RWPE1 (cell line): Measurements from ENCODE around the gene CARHSP1.

Source experiments
- CTCF ChIA-PET: fragments of 350-600 bp; sonication (Branson Sonifier 250); formaldehyde crosslinking; extraction: SDS; loops from one replicate; lab custom pipeline; 2021; lab: Yijun Ruan, JAX
- POLR2A ChIA-PET: fragments of 400-600 bp; formaldehyde crosslinking; extraction: SDS; loops from one replicate; lab custom pipeline; 2020; ENCODE audit warnings: antibody characterized with exemption; ENCODE audit not compliant: low non-redundant PET; lab: Yijun Ruan, JAX
- DNase-seq: peaks from one replicate; pipeline ENCODE4 v3.0.0; 2012; ENCODE audit warnings: low spot score
- H3K27ac ChIP-seq: fragments of 450-650 bp; 2 replicates; pipeline ENCODE4 v1.5.1; 2017
- CTCF ChIP-seq: fragments of 450-650 bp; conservative IDR thresholded peaks from 2 replicates; pipeline ENCODE4 v1.5.1; 2017; ENCODE audit warnings: low read depth, mild to moderate bottlenecking

The CARHSP1 gene

GRCh38 chr16:8867216-8867931 is 1.4 kb downstream of the CARHSP1 start:
- DNase-seq, result no peak
- CTCF ChIA-PET, result interaction anchor here (0.7 to 1.0 kb wide), 2 partner anchors 12 to 13 kb away, joined by 3 read pairs; no protein-coding TSS in a partner anchor
- TF ChIP-seq CTCF, result no peak
- POLR2A ChIA-PET, result no interaction called here
- peak overlapping the region; percentile 92 for H3K27ac ChIP-seq

- ChIA-PET CTCF (interaction anchor here (0.5 to 1.0 kb wide), 3 partner anchors 13 to 21 kb away, joined by 3 to 5 read pairs (median 4); no protein-coding TSS in a partner anchor), POLR2A (no interaction called here)
- no peak for TF ChIP-seq CTCF
- H3K27ac ChIP-seq, result peak overlapping the region; percentile 92
- DNase-seq, result no peak
These were observed 2.0 kb downstream of the CARHSP1 start for GRCh38 chr16:8866884-8867215.

GRCh38 chr16:8866118-8866883 is 2.5 kb downstream of the CARHSP1 start:
- ChIA-PET CTCF (interaction anchor here (0.5 to 0.7 kb wide), 2 partner anchors 14 to 20 kb away, joined by 4 to 5 read pairs; no protein-coding TSS in a partner anchor), POLR2A (no interaction called here)
- peak overlapping the region; percentile 92 for H3K27ac ChIP-seq
- no peak for TF ChIP-seq CTCF
- no peak for DNase-seq

GRCh38 chr16:8865145-8865882 is 3.5 kb downstream of the CARHSP1 start:
- CTCF ChIA-PET, result no interaction called here
- DNase-seq, result no peak
- H3K27ac ChIP-seq, result peak overlapping the region; percentile 92
- POLR2A ChIA-PET, result no interaction called here
- TF ChIP-seq CTCF, result no peak

- ChIA-PET POLR2A (interaction anchor here (1.0 kb wide), 1 partner anchor 10 kb away, joined by 3 read pairs; no protein-coding TSS in a partner anchor), CTCF (interaction anchor here (1.0 kb wide), 1 partner anchor 15 kb away, joined by 3 read pairs; no protein-coding TSS in a partner anchor)
- no peak for DNase-seq
- H3K27ac ChIP-seq, result peak overlapping the region; percentile 92
- TF ChIP-seq CTCF, result no peak
These were observed 4.2 kb downstream of the CARHSP1 start for GRCh38 chr16:8864480-8865110.
